Ramos (cell line): ENCODE data around the gene IRF2.
"Not testable (repeated sequence)": the region's sequence is repeated elsewhere in the genome, so short reads cannot be mapped to it uniquely, and the experiment has no call there.

Source experiments
- in situ Hi-C: fragments of 300-500 bp; cut with MboI; formaldehyde crosslinking; loops from one replicate; pipeline ENCODE4 v1.14.3; 2022; ENCODE audit warnings: low sequenced_read_pairs; ENCODE audit not compliant: unreplicated experiment

The IRF2 gene

DNA sequence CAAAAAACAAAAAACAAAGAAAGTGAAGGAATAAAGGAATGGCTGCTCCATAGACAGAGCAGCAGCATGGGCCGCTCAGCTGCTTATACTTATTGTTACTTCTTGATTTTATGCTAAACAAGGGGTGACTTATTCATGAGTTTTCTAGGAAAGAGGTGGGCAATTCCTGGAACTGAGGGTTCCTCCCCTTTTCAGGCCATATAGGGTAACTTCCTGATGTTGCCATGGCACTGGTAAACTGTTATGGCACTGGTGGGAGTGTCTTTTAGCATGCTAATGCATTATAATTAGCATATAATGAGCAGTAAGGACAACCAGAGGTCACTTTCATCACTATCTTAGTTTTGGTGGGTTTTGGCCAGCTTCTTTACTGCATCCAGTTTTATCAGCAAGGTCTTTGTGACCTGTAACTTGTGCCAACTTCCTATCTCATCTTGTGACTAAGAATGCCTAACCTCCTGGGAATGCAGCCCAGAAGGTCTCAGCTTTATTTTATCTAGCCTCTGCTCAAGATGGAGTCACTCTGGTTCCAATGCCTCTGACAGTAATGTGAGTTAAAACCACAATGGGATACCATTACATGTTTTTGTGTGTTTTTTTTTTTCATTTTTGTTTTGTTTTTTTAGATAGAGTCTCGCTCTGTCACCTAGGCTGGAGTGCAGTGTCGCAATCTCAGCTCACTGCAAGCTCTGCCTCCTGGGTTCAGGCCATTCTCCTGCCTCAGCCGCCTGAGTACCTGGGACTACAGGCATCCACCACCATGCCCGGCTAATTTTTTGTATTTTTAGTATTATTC, 134.8 kb downstream of the IRF2 start:
- in situ Hi-C loops: not testable (repeated sequence)

DNA sequence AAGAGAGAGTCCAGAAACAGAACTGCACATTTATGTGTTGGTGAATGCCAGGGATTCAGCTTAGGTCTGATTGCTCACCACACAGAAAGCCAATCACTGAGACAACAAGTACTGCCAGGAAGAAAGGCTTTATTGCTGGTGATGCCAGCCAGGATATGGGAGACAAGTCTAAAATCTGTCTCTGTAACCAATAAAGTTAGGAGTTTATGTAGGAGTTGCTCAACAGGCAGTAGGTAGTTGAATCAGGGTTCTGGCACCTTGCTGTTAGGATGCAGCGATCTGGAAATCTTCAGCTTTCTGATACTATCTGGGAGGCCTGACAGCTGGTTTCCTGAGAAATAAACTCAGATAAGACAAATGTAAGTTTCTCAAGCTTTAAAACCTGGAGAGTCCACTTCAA, 136.4 kb downstream of the IRF2 start:
- in situ Hi-C loops: no loop called here
